ENCODE results near the gene PCSK9.

DNA sequence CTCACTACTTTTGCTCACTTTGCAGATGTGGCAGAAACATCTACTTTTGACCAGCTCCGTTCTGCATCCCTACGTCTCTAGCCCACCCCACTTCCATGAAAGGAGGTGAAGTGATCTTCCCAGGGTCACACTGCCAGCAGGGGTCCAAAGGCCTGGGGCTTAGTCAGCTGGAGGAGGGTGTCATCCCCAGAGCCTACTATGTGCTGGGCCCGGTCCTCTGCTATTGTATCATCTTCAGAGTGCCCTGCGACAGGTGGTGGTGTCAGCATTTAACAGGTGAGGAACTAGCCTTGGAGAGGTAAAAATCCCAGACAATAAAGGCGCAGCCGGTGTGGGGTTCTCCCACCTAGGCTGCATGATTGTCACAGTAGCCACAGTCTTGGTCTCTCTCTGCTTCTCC is 46.2 kb upstream of the PCSK9 start:
- TF ChIP-seq POLR2AphosphoS5 (IDR thresholded peaks at IDR 0.05; ENCODE audit: borderline replicate concordance, low read depth, low read length) (no peak), EZH2 (IDR thresholded peaks at IDR 0.05) (no peak), FOXP2 (optimal IDR thresholded peaks at IDR 0.05; ENCODE audit: control extremely low read depth, extremely low read length, insufficient read depth) (no peak)

Measured in SK-N-MC (cell line).